ENCODE data around the gene SEPTIN3. TPM values are rescaled to one million over a fixed set of nuclear protein-coding genes. Genes with fewer than 3 reads are reported as not detected.

The SEPTIN3 gene
- total RNA-seq, result 0.14 TPM in 1 of 2 replicates, not detected in the other

GRCh38 chr22:41969110-41969646, at the start of gene SEPTIN3:
Gene SEPTIN3, plus strand, starts transcription at chr22:41969443. Its CDS starts 2,050 bp downstream, at chr22:41971493.

GRCh38 chr22:41946629-41947423, 22.4 kb upstream of the SEPTIN3 start, which contains the start of gene CENPM:
Gene CENPM, minus strand, starts transcription at chr22:41947152. Its CDS starts 76 bp downstream, at chr22:41947076.

GRCh38 chr22:41951898-41952474, 17.3 kb upstream of the SEPTIN3 start, which contains the start of gene SMIM45:
Gene SMIM45, plus strand, starts transcription at chr22:41952150.

GRCh38 chr22:41998361-41999261, 29.4 kb downstream of the SEPTIN3 start, which contains the start of gene WBP2NL:
Gene WBP2NL, plus strand, starts transcription at chr22:41998788. Its CDS starts 31 bp downstream, at chr22:41998819.

Other genes with a start within 250 kb of the SEPTIN3 start
- gene CCDC134, start 168.8 kb upstream of the SEPTIN3 start, total RNA-seq, result 8.5 and 12.6 TPM in 2 replicates
- 84.0 and 103 TPM in 2 replicates for gene SREBF2, start 136.3 kb upstream of the SEPTIN3 start, total RNA-seq
- gene SHISA8, start 54.4 kb upstream of the SEPTIN3 start, total RNA-seq, result not detected in 2 replicates
- 0.09 and 0.14 TPM in 2 replicates for gene TNFRSF13C, start 42.6 kb upstream of the SEPTIN3 start, total RNA-seq
- gene CENPM, start 22.3 kb upstream of the SEPTIN3 start, total RNA-seq, result 28.6 and 41.3 TPM in 2 replicates
- gene WBP2NL, start 29.3 kb downstream of the SEPTIN3 start, total RNA-seq, result under 0.01 TPM in 1 of 2 replicates, not detected in the other
- 30.2 and 32.7 TPM in 2 replicates for gene NAGA, start 101.4 kb downstream of the SEPTIN3 start, total RNA-seq
- 1.7 and 4.7 TPM in 2 replicates for gene PHETA2, start 104.8 kb downstream of the SEPTIN3 start, total RNA-seq
- 1.9 and 4.7 TPM in 2 replicates for gene SMDT1, start 110.3 kb downstream of the SEPTIN3 start, total RNA-seq
- 54.3 and 88.2 TPM in 2 replicates for gene NDUFA6, start 121.3 kb downstream of the SEPTIN3 start, total RNA-seq
- 0.28 TPM in 1 of 2 replicates, not detected in the other for gene CYP2D6, start 161.4 kb downstream of the SEPTIN3 start, total RNA-seq